ENCODE data around the gene CLDN18. TPM values are rescaled to one million over a fixed set of nuclear protein-coding genes. Genes with fewer than 3 reads are reported as not detected.

CLDN18 gene
- total RNA-seq, 1 experiment from 2014 or later: 0.17 TPM

DNA sequence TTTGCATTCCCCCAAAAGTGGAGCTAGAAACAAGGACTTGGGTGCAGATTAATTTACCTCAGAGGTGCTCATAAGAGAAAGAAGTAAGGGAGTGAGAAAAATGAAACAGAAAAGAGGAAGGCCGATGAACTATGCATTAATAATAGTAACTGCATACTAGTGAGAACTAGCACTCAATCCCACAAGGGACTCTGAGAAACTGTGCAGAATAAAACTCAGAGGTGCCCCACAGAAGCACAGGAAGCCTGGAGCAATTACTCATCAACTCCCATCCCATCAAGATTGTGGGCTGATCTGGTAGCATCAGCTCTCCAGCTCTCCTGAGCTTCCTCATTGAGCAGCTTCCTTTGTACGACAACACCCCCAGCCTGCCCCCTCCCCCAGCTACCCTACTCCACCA lies 50.8 kb downstream of the CLDN18 start:
- ATAC-seq: no peak
- Histone ChIP-seq H3K9me3 (ENCODE audit: control insufficient read depth in 1 of 2, insufficient read depth in 1 of 2, low read depth in 1 of 2, low read length in 2 of 2) (no peaks in the 10 kb centered on the region), H3K4me1 (ENCODE audit: control insufficient read depth in 1 of 2, insufficient read depth in 2 of 2, low read length in 2 of 2) (no peaks in the 10 kb centered on the region), H3K4me3 (replicated peaks in 1 of 2; ENCODE audit: low read depth in 1 of 2, low read length in 2 of 2) (no peak overlapping the region), H3K36me3 (ENCODE audit: control insufficient read depth in 1 of 2, insufficient read depth in 2 of 2, low read length in 2 of 2) (0 out of 4 replicates have a peak, but pooled peaks cover 0 to 5% of the 10 kb centered on the region in 2 experiments), H3K79me2 (ENCODE audit: insufficient read depth, low read length) (no peaks in the 10 kb centered on the region), H3K27ac (ENCODE audit: low read depth, low read length) (no peak overlapping the region), H3K27me3 (ENCODE audit: insufficient read depth, low read length) (no peaks in the 10 kb centered on the region), H2AFZ (ENCODE audit: low read depth, low read length, poor library complexity, severe bottlenecking) (no peak overlapping the region), H3K4me2 (ENCODE audit: low read length) (no peak overlapping the region), H4K20me1 (ENCODE audit: insufficient read depth) (no peaks in the 10 kb centered on the region), H3K9me2 (ENCODE audit: insufficient read depth) (no peaks in the 10 kb centered on the region), H3K9ac (ENCODE audit: low read length) (no peak overlapping the region)
- intact Hi-C loops (cut with micrococcal nuclease): no loop called here
- no peak for DNase-seq (ENCODE audit: low read depth, low spot score)
- no TSS peak for BruUV-seq (replicated peaks)
- ChIA-PET CTCF (no interaction called here), RAD21 (ENCODE audit: low non-redundant PET in 1 of 2, low total read pairs in 2 of 2, uncharacterized antibody in 2 of 2, unreplicated experiment in 2 of 2) (no interaction called here), POLR2A (no interaction called here)
- TF ChIP-seq YY1 (IDR thresholded peaks at IDR 0.05; ENCODE audit: extremely low read depth, insufficient replicate concordance, low read depth, low read length): no peak
- TF ChIP-seq RAD21 (IDR thresholded peaks at IDR 0.05; ENCODE audit: low read depth): no peak
- no peak for TF ChIP-seq JUND (IDR thresholded peaks at IDR 0.05)
- no peak for TF ChIP-seq SIN3A (IDR thresholded peaks at IDR 0.05; ENCODE audit: low read depth)
- no peak for TF ChIP-seq SRF (IDR thresholded peaks at IDR 0.05; ENCODE audit: low read depth)
- TF ChIP-seq EGR1 (IDR thresholded peaks at IDR 0.05; ENCODE audit: low read depth): no peak
- TF ChIP-seq SP1 (IDR thresholded peaks at IDR 0.05; ENCODE audit: low read depth): no peak

- TF ChIP-seq CEBPB (IDR thresholded peaks at IDR 0.05; ENCODE audit: low read depth): no peak
- H3K9ac ChIP-seq (ENCODE audit: low read length): no peak overlapping the region
- no TSS peak for BruUV-seq (replicated peaks)
- no peak for ATAC-seq
- ChIA-PET POLR2A (no interaction called here), CTCF (no interaction called here), RAD21 (ENCODE audit: low non-redundant PET in 1 of 2, low total read pairs in 2 of 2, uncharacterized antibody in 2 of 2, unreplicated experiment in 2 of 2) (no interaction called here)
- H3K4me3 ChIP-seq (replicated peaks in 1 of 2; ENCODE audit: low read depth in 1 of 2, low read length in 2 of 2): no peak overlapping the region
- H3K27me3 ChIP-seq (ENCODE audit: insufficient read depth, low read length): no peaks in the 10 kb centered on the region
- H3K27ac ChIP-seq (ENCODE audit: low read depth, low read length): no peak overlapping the region
- H3K4me1 ChIP-seq (ENCODE audit: control insufficient read depth in 1 of 2, insufficient read depth in 2 of 2, low read length in 2 of 2): no peaks in the 10 kb centered on the region
- H3K4me2 ChIP-seq (ENCODE audit: low read length): no peak overlapping the region
- no peak overlapping the region for H2AFZ ChIP-seq (ENCODE audit: low read depth, low read length, poor library complexity, severe bottlenecking)
- H3K79me2 ChIP-seq (ENCODE audit: insufficient read depth, low read length): no peaks in the 10 kb centered on the region
- intact Hi-C loops (cut with micrococcal nuclease): no loop called here
- no peaks in the 10 kb centered on the region for H3K9me2 ChIP-seq (ENCODE audit: insufficient read depth)
- no peaks in the 10 kb centered on the region for H4K20me1 ChIP-seq (ENCODE audit: insufficient read depth)
- H3K36me3 ChIP-seq (ENCODE audit: control insufficient read depth in 1 of 2, insufficient read depth in 2 of 2, low read length in 2 of 2): 0 out of 4 replicates have a peak, but pooled peaks cover 0 to 5% of the 10 kb centered on the region in 2 experiments
- DNase-seq (ENCODE audit: low read depth, low spot score): no peak
- no peaks in the 10 kb centered on the region for H3K9me3 ChIP-seq (ENCODE audit: control insufficient read depth in 1 of 2, insufficient read depth in 1 of 2, low read depth in 1 of 2, low read length in 2 of 2)
These were observed 52.1 kb downstream of the CLDN18 start for GRCh38 chr3:138062037-138062436.

Data from HCT116 (cell line).